Fibroblast of lung (primary cell): ENCODE data around the gene CWC15.

ENCODE experiments used
- EZH2 ChIP-seq: IDR thresholded peaks from 2 replicates; pipeline ENCODE4 v1.5.1; 2012; ENCODE audit warnings: low read length, control low read depth, mild to moderate bottlenecking; ENCODE audit errors: missing control alignments
- TF ChIP-seq, protein P1 (sequence below), 2 donors: IDR thresholded peaks in 1 of 2; conservative IDR thresholded peaks in 1 of 2; 1 replicate in 1 of 2; 2 replicates in 1 of 2; pipeline ENCODE4 v1.5.1; 2011 to 2012; ENCODE audit warnings: low read length in 2 of 2, control low read depth in 1 of 2, inconsistent platforms in 1 of 2, low read depth in 1 of 2, mild to moderate bottlenecking in 1 of 2

DNA sequence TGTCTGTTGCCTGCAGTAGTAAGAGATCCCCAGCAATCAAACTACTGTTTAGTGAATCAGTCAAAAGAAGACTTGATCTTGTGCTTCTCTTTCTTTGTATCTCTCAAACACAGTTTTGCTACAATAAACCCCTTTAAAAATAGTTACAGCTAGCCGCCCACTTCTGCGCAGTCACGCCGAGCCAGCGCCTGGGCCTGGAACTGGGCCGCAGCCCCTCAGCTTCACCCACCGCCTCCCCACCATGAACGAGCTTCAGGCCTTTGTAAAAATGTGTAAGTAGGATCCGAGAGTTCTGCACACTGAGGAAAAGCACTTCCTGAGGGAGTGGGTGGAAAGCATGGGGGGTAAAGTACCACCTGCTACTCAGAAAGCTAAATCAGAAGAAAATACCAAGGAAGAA is 60.5 kb downstream of the CWC15 start:
- TF ChIP-seq, protein P1, sequence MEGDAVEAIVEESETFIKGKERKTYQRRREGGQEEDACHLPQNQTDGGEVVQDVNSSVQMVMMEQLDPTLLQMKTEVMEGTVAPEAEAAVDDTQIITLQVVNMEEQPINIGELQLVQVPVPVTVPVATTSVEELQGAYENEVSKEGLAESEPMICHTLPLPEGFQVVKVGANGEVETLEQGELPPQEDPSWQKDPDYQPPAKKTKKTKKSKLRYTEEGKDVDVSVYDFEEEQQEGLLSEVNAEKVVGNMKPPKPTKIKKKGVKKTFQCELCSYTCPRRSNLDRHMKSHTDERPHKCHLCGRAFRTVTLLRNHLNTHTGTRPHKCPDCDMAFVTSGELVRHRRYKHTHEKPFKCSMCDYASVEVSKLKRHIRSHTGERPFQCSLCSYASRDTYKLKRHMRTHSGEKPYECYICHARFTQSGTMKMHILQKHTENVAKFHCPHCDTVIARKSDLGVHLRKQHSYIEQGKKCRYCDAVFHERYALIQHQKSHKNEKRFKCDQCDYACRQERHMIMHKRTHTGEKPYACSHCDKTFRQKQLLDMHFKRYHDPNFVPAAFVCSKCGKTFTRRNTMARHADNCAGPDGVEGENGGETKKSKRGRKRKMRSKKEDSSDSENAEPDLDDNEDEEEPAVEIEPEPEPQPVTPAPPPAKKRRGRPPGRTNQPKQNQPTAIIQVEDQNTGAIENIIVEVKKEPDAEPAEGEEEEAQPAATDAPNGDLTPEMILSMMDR (conservative IDR thresholded peaks at IDR 0.05 in 1 of 2, IDR thresholded peaks at IDR 0.05 in 1 of 2; ENCODE audit: low read depth in 1 of 2, low read length in 2 of 2): no peak
- TF ChIP-seq EZH2: no peak
